GM12891 (cell line): ENCODE data around the gene MBD5.

ENCODE experiments used
- POLR2A ChIP-seq: IDR thresholded peaks from 2 replicates; pipeline ENCODE4 v1.6.1; 2011; ENCODE audit warnings: low read depth, low read length, control low read depth
- POLR2AphosphoS5 ChIP-seq: IDR thresholded peaks from 2 replicates; pipeline ENCODE4 v1.6.1; 2011; ENCODE audit warnings: low read depth, low read length, control low read depth
- SPI1 ChIP-seq: IDR thresholded peaks from 2 replicates; pipeline ENCODE4 v1.6.1; 2011; ENCODE audit warnings: low read depth, low read length, control low read depth

GRCh38 chr2:148021886-148022285 lies 995 bp downstream of the MBD5 start:
- TF ChIP-seq POLR2AphosphoS5 = no peak
- TF ChIP-seq POLR2A = no peak
- TF ChIP-seq SPI1 = no peak
